ENCODE results near the gene FCGBP.
"Not testable (repeated sequence)": the region's sequence is repeated elsewhere in the genome, so short reads cannot be mapped to it uniquely, and the experiment has no call there.

Gene FCGBP

DNA sequence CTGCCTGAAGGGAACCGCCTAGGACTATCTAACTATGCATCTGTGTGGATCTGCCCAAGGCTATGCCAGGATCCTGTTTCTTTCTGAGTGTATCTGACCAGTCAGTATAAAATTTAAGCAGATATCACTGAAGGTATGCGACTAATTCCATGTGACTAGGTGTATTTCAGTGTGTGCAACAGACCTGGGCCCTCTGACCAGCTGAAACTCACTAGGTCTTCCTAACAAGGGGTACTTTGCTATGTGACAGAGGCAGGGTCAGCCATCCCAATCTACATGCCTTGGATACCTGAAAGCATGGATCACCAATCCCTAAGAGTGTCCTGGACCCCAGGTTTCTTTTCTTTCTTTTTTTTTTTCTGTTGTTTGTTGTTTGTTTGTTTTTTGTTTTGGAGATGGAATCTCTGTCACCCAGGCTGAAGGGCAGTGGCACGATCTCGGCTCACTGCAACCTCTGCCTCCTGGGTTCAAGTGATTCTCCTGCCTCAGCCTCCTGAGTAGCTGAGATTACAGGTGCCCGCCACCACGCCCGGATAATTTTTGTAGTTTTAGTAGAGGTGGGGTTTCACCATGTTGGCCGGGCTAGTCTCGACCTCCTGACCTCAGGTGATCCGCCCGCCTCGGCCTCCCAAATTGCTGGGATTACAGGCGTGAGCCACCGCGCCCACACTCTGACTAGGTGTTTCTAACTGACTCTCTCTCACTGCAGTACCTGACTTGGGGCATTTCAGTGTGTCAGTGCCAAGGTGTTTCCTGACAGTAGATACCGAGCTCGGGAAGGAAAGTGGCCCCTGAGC is 43.5 kb downstream of the FCGBP start:
- no peak for DNase-seq (ENCODE audit: low read depth)

DNA sequence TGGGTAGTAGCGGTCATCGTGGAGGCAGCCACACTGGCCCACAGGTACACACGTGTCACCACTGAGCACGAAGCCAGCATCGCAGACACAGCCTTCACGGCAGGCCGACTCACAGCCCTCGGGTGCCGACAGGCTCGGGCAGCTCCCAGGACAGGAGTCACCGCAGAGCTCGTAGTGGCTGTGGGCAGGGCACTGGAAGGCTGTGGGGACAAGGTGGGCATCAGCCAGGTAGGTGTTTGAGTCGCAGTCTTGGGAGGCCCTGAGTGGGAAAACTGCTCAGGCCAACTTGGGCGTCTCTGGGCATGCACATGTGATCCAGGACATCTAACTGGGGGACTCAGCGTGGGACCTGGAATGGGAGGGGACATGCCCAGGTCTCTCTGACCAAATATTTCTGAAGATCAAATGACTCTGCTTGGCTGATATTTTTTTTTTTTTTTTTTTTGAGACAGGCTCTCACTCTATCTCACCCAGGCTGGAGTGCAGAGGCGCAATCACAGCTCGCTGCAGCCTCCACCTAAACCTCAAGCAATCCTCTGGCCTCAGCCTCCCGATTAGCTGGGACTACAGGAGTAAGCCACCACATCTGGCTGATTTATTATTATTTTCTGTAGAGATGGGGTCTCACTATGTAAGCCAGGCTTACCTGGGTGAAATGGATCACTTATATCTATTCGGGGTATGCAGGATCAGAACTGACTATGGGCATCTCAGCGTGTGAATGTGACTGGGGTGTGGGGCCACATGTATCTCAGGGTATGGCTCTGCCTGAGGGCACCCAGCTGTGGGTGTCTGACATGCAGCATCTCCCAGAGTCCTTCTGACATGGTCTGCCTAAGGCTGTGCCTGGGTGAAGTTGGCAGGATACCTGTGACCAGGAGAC is 44.3 kb downstream of the FCGBP start:
- DNase-seq (ENCODE audit: low read depth): not testable (repeated sequence)

DNA sequence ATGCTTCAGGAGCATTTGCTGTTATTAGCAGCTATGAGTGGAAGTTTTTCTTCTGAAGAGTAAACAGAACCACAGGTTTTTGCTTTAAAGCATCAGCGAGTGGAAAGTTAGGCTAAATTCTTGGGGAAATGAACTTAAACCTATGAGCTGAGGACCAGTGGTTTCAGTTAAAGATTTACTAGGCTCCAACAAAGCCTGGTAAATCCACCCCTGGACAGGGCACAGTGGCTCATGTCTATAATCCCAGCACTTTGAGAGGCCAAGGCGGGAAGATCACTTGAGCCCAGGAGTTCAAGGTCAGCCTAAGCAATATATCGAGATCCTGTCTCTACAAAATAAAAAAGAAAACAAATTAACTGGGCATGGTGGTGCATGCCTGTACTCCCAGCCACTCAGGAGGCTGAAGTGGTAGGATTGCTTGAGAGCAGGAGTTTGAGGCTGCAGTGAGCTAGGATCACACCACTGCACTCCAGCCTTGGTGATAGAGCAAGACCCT is 46.9 kb downstream of the FCGBP start:
- DNase-seq (ENCODE audit: low read depth): not testable (repeated sequence)

DNA sequence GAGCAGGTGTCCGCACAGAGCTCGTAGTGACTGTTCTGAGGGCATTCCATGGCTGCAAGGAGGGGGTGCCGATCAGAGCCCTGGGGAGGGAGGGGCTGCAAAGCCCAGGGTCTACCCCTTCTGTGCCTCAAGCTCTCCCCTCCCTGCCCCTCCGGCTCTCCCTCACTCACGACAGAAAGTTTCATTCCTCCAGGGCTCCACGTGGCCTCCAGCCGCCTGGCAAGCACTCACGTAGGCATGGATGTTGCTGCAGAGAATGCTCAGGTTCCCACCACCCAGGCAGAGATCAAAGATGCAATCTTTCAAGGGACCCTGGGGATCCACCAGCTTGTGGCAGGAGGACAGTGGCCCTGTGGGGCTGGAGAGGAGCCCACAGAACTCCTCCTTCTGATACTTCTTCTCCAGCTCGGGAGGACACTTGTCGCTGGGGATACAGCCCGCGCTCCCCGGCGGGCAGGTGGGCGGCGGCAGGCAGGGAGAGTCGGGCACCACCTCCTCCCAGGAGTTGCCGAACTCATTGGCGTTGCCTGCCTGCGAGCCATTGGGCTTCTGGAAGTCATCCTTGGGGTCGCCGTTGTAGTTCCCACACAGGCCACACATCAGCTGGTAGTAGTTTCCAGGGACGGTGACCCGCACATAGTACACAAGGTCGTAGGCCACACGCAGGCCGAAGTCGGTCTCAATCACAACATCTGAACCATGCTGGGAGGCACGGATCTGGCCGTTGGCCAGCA is 48.4 kb downstream of the FCGBP start:
- not testable (repeated sequence) for DNase-seq (ENCODE audit: low read depth)

DNA sequence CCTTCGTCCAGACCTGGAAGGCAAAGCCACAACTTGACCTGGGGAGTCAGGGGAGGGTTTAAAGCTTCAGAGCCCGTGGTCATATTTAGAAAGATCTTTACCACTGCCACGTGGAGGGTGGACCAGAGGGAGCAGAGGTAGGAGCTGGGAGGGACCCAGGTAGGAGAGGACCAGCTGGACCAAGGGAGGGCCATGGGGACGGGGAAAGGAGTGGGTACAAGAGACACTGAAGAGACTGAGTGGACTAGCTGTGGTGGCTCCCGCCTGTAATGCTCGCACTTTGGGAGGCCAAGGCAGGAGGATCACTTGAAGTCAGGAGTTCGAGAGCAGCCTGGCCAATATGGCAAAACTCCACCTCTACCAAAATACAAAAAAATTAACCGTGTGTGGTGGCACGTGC is 49.7 kb downstream of the FCGBP start:
- not testable (repeated sequence) for DNase-seq (ENCODE audit: low read depth)

All from T follicular helper cell (primary cell).